ENCODE data around the gene NDUFC1. TPM values are rescaled to one million over a fixed set of nuclear protein-coding genes. Genes with fewer than 3 reads are reported as not detected.

Gene NDUFC1
- total and polyA plus RNA-seq, 4 donors = 12.4 to 192 (median 50.8) TPM

DNA sequence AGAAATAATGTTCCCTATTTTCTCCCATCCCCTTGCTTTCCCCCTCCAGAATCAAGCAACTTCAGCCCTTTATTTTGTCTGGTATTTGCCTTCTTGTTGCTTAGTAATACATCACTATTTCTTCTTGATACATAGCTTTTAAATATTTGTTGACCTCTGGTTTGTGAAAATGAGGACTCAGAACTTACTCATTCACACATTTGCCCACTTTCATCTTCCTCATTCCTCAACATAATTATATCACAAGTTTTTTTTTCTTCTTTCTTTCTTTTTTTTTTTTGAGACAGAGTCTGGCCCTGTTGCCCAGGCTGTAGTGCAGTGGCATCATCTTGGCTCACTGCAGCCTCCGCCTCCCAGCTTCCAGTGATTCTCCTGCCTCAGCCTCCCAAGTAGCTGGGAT is 28.9 kb upstream of the NDUFC1 start:
- no peak overlapping the region for H3K4me3 ChIP-seq (ENCODE audit: low read depth in 1 of 3, low read length in 3 of 3)
- DNase-seq (ENCODE audit: low spot score) = no peak
- no peaks in the 10 kb centered on the region for H3K9me3 ChIP-seq (ENCODE audit: control insufficient read depth in 4 of 4, low read length in 3 of 4)
- H3K4me1 ChIP-seq (ENCODE audit: control insufficient read depth in 4 of 4, insufficient read depth in 4 of 4, low read length in 3 of 4) = no peaks in the 10 kb centered on the region
- no peak overlapping the region for H3K9ac ChIP-seq (ENCODE audit: low read depth in 1 of 2, low read length in 2 of 2)
- no peaks in the 10 kb centered on the region for H3K36me3 ChIP-seq (ENCODE audit: control insufficient read depth in 4 of 4, insufficient read depth in 3 of 4, low read depth in 1 of 4, low read length in 3 of 4)
- no peak for TF ChIP-seq HNF4G (IDR thresholded peaks at IDR 0.05)
- TF ChIP-seq, protein P1, sequence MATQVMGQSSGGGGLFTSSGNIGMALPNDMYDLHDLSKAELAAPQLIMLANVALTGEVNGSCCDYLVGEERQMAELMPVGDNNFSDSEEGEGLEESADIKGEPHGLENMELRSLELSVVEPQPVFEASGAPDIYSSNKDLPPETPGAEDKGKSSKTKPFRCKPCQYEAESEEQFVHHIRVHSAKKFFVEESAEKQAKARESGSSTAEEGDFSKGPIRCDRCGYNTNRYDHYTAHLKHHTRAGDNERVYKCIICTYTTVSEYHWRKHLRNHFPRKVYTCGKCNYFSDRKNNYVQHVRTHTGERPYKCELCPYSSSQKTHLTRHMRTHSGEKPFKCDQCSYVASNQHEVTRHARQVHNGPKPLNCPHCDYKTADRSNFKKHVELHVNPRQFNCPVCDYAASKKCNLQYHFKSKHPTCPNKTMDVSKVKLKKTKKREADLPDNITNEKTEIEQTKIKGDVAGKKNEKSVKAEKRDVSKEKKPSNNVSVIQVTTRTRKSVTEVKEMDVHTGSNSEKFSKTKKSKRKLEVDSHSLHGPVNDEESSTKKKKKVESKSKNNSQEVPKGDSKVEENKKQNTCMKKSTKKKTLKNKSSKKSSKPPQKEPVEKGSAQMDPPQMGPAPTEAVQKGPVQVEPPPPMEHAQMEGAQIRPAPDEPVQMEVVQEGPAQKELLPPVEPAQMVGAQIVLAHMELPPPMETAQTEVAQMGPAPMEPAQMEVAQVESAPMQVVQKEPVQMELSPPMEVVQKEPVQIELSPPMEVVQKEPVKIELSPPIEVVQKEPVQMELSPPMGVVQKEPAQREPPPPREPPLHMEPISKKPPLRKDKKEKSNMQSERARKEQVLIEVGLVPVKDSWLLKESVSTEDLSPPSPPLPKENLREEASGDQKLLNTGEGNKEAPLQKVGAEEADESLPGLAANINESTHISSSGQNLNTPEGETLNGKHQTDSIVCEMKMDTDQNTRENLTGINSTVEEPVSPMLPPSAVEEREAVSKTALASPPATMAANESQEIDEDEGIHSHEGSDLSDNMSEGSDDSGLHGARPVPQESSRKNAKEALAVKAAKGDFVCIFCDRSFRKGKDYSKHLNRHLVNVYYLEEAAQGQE (IDR thresholded peaks at IDR 0.05) = no peak
- TF ChIP-seq SP1 (IDR thresholded peaks at IDR 0.05) = no peak
- no peak for TF ChIP-seq FOXA1 (IDR thresholded peaks at IDR 0.05)
- TF ChIP-seq NR2F2 (IDR thresholded peaks at IDR 0.05) = no peak
- no peak for TF ChIP-seq GABPA (IDR thresholded peaks at IDR 0.05 in 1 of 2, conservative IDR thresholded peaks at IDR 0.05 in 1 of 2)
- TF ChIP-seq, protein P2, sequence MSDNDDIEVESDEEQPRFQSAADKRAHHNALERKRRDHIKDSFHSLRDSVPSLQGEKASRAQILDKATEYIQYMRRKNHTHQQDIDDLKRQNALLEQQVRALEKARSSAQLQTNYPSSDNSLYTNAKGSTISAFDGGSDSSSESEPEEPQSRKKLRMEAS (IDR thresholded peaks at IDR 0.05) = no peak
- TF ChIP-seq, protein P3, sequence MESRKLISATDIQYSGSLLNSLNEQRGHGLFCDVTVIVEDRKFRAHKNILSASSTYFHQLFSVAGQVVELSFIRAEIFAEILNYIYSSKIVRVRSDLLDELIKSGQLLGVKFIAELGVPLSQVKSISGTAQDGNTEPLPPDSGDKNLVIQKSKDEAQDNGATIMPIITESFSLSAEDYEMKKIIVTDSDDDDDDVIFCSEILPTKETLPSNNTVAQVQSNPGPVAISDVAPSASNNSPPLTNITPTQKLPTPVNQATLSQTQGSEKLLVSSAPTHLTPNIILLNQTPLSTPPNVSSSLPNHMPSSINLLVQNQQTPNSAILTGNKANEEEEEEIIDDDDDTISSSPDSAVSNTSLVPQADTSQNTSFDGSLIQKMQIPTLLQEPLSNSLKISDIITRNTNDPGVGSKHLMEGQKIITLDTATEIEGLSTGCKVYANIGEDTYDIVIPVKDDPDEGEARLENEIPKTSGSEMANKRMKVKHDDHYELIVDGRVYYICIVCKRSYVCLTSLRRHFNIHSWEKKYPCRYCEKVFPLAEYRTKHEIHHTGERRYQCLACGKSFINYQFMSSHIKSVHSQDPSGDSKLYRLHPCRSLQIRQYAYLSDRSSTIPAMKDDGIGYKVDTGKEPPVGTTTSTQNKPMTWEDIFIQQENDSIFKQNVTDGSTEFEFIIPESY (IDR thresholded peaks at IDR 0.05) = no peak
- no peak overlapping the region for H3K27ac ChIP-seq (ENCODE audit: low read depth in 1 of 2, low read length in 2 of 2)
- H3K27me3 ChIP-seq (ENCODE audit: control insufficient read depth in 4 of 4, insufficient read depth in 4 of 4, low read length in 3 of 4) = no peaks in the 10 kb centered on the region
- 100% methylated on average over 1 of the region's 1 CpG for WGBS

DNA sequence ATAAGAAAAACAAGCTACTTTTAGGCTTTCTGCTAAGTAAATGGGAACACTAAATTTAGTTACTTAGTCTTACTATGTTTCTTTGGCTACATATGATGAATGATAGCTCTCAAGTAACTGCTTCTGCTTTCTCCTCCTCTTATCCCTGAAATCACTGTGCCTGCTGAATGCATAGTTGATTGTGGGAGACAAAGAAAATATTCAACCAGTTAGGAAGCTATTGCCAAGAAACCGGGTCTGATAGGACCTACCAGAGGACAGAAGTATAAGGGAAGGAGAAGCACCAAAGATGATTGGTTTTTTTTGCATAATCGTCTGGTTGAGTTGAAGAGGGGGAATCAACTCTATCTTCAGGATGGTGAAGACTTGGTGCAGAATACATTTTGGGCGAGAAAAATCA is 28.0 kb upstream of the NDUFC1 start:
- Histone ChIP-seq H3K27me3 (ENCODE audit: control insufficient read depth in 4 of 4, insufficient read depth in 4 of 4, low read length in 3 of 4) (no peaks in the 10 kb centered on the region), H3K4me1 (ENCODE audit: control insufficient read depth in 4 of 4, insufficient read depth in 4 of 4, low read length in 3 of 4) (no peaks in the 10 kb centered on the region), H3K27ac (ENCODE audit: low read depth in 1 of 2, low read length in 2 of 2) (no peak overlapping the region), H3K9ac (ENCODE audit: low read depth in 1 of 2, low read length in 2 of 2) (no peak overlapping the region), H3K36me3 (ENCODE audit: control insufficient read depth in 4 of 4, insufficient read depth in 3 of 4, low read depth in 1 of 4, low read length in 3 of 4) (no peaks in the 10 kb centered on the region), H3K9me3 (ENCODE audit: control insufficient read depth in 4 of 4, low read length in 3 of 4) (no peaks in the 10 kb centered on the region), H3K4me3 (ENCODE audit: low read depth in 1 of 3, low read length in 3 of 3) (no peak overlapping the region)
- TF ChIP-seq RXRA (IDR thresholded peaks at IDR 0.05) = no peak
- no peak for TF ChIP-seq EGR1 (IDR thresholded peaks at IDR 0.05; ENCODE audit: low read depth in 2 of 2)
- no peak for TF ChIP-seq SP1 (IDR thresholded peaks at IDR 0.05)
- TF ChIP-seq JUND (IDR thresholded peaks at IDR 0.05) = no peak
- no peak for TF ChIP-seq TAF1 (conservative IDR thresholded peaks at IDR 0.05)
- TF ChIP-seq, protein P3 (IDR thresholded peaks at IDR 0.05) = no peak
- TF ChIP-seq GABPA (IDR thresholded peaks at IDR 0.05 in 1 of 2, conservative IDR thresholded peaks at IDR 0.05 in 1 of 2) = no peak
- TF ChIP-seq, protein P1 (IDR thresholded peaks at IDR 0.05) = no peak
- TF ChIP-seq FOXA1 (IDR thresholded peaks at IDR 0.05) = no peak
- no peak for TF ChIP-seq HNF4A (conservative IDR thresholded peaks at IDR 0.05)
- TF ChIP-seq, protein P4, sequence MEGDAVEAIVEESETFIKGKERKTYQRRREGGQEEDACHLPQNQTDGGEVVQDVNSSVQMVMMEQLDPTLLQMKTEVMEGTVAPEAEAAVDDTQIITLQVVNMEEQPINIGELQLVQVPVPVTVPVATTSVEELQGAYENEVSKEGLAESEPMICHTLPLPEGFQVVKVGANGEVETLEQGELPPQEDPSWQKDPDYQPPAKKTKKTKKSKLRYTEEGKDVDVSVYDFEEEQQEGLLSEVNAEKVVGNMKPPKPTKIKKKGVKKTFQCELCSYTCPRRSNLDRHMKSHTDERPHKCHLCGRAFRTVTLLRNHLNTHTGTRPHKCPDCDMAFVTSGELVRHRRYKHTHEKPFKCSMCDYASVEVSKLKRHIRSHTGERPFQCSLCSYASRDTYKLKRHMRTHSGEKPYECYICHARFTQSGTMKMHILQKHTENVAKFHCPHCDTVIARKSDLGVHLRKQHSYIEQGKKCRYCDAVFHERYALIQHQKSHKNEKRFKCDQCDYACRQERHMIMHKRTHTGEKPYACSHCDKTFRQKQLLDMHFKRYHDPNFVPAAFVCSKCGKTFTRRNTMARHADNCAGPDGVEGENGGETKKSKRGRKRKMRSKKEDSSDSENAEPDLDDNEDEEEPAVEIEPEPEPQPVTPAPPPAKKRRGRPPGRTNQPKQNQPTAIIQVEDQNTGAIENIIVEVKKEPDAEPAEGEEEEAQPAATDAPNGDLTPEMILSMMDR (IDR thresholded peaks at IDR 0.05; ENCODE audit: low read depth, low read length, missing input control) = no peak
- TF ChIP-seq FOXA2 (IDR thresholded peaks at IDR 0.05) = no peak
- TF ChIP-seq, protein P5, sequence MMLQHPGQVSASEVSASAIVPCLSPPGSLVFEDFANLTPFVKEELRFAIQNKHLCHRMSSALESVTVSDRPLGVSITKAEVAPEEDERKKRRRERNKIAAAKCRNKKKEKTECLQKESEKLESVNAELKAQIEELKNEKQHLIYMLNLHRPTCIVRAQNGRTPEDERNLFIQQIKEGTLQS (IDR thresholded peaks at IDR 0.05) = no peak
- no peak for TF ChIP-seq HNF4G (IDR thresholded peaks at IDR 0.05)
- TF ChIP-seq RAD21 (IDR thresholded peaks at IDR 0.05) = no peak
- TF ChIP-seq, protein P2 (IDR thresholded peaks at IDR 0.05) = no peak
- TF ChIP-seq YY1 (IDR thresholded peaks at IDR 0.05) = no peak
- no peak for TF ChIP-seq NR2F2 (IDR thresholded peaks at IDR 0.05)
- WGBS = 94% methylated on average over 3 of the region's 3 CpGs
- no peak for DNase-seq (ENCODE audit: low spot score)

All from liver (tissue), 9 donors.